ENCODE measurements around the gene UBASH3A. TPM values are rescaled to one million over a fixed set of nuclear protein-coding genes. Genes with fewer than 3 reads are reported as not detected.

The UBASH3A gene
- polyA plus RNA-seq, 1 donor (not counting 4 experiments of a cell fraction or from before 2014, with no cell fraction given) = not detected

DNA sequence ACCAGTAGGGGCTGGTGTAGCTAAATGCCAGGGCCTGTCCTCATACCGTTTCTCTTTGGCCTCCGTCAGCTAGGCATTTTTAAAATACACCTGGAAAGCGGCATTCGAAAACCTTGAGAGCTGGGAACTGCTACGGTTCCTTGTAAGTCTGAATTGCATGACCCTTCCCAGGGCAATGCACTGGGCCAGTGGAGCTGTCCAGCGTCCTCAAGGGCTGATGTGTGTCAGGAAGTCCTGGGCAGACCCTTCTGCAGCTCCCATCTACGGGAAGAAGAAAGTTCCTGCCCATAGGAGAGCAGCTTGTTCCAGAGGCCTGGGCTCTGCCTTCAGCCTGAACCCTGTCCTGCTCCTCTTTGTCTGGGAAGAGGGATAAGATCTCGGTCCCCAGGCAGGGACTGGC is 34.1 kb downstream of the UBASH3A start:
- H3K4me2 ChIP-seq (ENCODE audit: control insufficient read depth, extremely low read depth, insufficient read depth, low read depth, low read length) = no peak overlapping the region
- H3K4me3 ChIP-seq (ENCODE audit: control insufficient read depth in 2 of 3, extremely low read depth in 1 of 3, insufficient read depth in 2 of 3, low read depth in 1 of 3, low read length in 3 of 3) = no peak overlapping the region
- no peak for FAIRE-seq
- H3K9ac ChIP-seq (ENCODE audit: control insufficient read depth, extremely low read depth, insufficient read depth, low read length) = no peak overlapping the region
- no peaks in the 10 kb centered on the region for H3K9me3 ChIP-seq (ENCODE audit: control insufficient read depth, low read depth, low read length)
- peaks cover 4% of the 10 kb centered on the region for H3K4me1 ChIP-seq (ENCODE audit: control insufficient read depth, extremely low read depth, insufficient read depth, low read length)
- dilution Hi-C loops (cut with MboI; ENCODE audit: extremely low pct_ligation_motif_present, low sequenced_read_pairs) = no loop called here
- H3K36me3 ChIP-seq (ENCODE audit: control insufficient read depth in 2 of 2, extremely low read depth in 1 of 2, insufficient read depth in 2 of 2, low read length in 2 of 2) = no peaks in the 10 kb centered on the region
- no peaks in the 10 kb centered on the region for H3K9me1 ChIP-seq (ENCODE audit: control insufficient read depth, extremely low read depth, insufficient read depth, low read length)
- no peak for TF ChIP-seq EZH2 (IDR thresholded peaks at IDR 0.05; ENCODE audit: low read length)
- TF ChIP-seq, protein P1, sequence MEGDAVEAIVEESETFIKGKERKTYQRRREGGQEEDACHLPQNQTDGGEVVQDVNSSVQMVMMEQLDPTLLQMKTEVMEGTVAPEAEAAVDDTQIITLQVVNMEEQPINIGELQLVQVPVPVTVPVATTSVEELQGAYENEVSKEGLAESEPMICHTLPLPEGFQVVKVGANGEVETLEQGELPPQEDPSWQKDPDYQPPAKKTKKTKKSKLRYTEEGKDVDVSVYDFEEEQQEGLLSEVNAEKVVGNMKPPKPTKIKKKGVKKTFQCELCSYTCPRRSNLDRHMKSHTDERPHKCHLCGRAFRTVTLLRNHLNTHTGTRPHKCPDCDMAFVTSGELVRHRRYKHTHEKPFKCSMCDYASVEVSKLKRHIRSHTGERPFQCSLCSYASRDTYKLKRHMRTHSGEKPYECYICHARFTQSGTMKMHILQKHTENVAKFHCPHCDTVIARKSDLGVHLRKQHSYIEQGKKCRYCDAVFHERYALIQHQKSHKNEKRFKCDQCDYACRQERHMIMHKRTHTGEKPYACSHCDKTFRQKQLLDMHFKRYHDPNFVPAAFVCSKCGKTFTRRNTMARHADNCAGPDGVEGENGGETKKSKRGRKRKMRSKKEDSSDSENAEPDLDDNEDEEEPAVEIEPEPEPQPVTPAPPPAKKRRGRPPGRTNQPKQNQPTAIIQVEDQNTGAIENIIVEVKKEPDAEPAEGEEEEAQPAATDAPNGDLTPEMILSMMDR (optimal IDR thresholded peaks at IDR 0.05 in 1 of 3, IDR thresholded peaks at IDR 0.05 in 1 of 3, conservative IDR thresholded peaks at IDR 0.05 in 1 of 3; ENCODE audit: extremely low read depth in 1 of 3, insufficient read depth in 2 of 3, low read length in 3 of 3) = no peak
- H2AFZ ChIP-seq (ENCODE audit: control insufficient read depth, low read length) = no peak overlapping the region
- H4K20me1 ChIP-seq (ENCODE audit: control insufficient read depth, extremely low read depth, insufficient read depth, low read length) = no peaks in the 10 kb centered on the region
- DNase-seq (ENCODE audit: low read depth, low spot score) = no peak
- H3K79me2 ChIP-seq (ENCODE audit: control insufficient read depth, insufficient read depth, low read length) = no peaks in the 10 kb centered on the region
- H3K27me3 ChIP-seq (ENCODE audit: control insufficient read depth, extremely low read depth, insufficient read depth, low read length) = peaks cover 10% of the 10 kb centered on the region
- no peak overlapping the region for H3K27ac ChIP-seq (ENCODE audit: control insufficient read depth, insufficient read depth, low read length)

DNA sequence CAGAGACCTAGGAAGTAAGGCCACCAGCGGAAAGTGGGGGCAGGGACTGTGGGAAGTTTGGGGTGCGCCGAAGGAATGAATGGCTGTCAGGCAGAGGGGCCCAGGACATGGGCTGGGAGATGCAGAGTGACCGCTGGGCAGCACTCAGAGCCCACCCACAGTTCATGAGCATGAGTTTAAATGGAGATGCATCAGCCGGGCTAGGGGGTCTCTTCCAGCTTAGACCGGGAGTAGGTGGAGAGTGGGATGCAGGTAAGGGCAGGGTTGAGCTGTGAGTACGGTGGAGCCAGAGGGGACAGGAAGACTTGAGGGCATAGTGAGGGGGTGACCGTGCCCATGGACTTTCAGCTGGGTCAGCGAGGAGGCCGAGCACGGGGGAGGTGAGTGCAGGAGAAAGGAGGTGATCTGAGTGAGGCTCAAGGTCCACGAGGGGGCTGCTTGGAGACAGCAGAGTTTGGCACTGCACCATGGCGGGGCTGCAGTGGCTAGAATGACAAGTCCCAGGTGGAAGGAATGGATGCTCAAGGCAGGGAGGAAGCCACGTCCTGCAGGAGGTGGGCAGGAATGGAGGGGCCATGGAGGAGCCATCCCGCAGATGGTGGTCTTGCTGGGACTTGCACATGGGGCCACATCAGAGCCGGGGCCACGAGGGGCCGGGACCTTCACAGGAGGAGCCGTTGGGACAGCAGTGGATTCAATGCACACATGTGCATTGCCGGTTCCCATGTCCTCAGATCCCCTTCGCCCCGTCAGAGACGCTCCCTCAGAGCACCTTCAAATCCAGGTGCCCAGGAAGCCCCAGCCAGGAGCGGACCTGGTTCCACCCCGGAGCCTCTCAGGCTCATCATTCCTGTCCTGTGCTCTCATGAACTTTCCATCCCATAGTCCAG is 34.9 kb downstream of the UBASH3A start:
- Histone ChIP-seq H3K9me3 (ENCODE audit: control insufficient read depth, low read depth, low read length) (no peaks in the 10 kb centered on the region), H2AFZ (ENCODE audit: control insufficient read depth, low read length) (no peak overlapping the region), H3K27me3 (ENCODE audit: control insufficient read depth, extremely low read depth, insufficient read depth, low read length) (peaks cover 5% of the 10 kb centered on the region), H3K36me3 (ENCODE audit: control insufficient read depth in 2 of 2, extremely low read depth in 1 of 2, insufficient read depth in 2 of 2, low read length in 2 of 2) (no peaks in the 10 kb centered on the region), H3K4me2 (ENCODE audit: control insufficient read depth, extremely low read depth, insufficient read depth, low read depth, low read length) (no peak overlapping the region), H4K20me1 (ENCODE audit: control insufficient read depth, extremely low read depth, insufficient read depth, low read length) (no peaks in the 10 kb centered on the region), H3K4me1 (ENCODE audit: control insufficient read depth, extremely low read depth, insufficient read depth, low read length) (peaks cover 4% of the 10 kb centered on the region), H3K9me1 (ENCODE audit: control insufficient read depth, extremely low read depth, insufficient read depth, low read length) (no peaks in the 10 kb centered on the region), H3K27ac (ENCODE audit: control insufficient read depth, insufficient read depth, low read length) (no peak overlapping the region), H3K9ac (ENCODE audit: control insufficient read depth, extremely low read depth, insufficient read depth, low read length) (no peak overlapping the region), H3K4me3 (ENCODE audit: control insufficient read depth in 2 of 3, extremely low read depth in 1 of 3, insufficient read depth in 2 of 3, low read depth in 1 of 3, low read length in 3 of 3) (no peak overlapping the region), H3K79me2 (ENCODE audit: control insufficient read depth, insufficient read depth, low read length) (no peaks in the 10 kb centered on the region)
- TF ChIP-seq EZH2 (IDR thresholded peaks at IDR 0.05; ENCODE audit: low read length) = no peak
- TF ChIP-seq, protein P1 (optimal IDR thresholded peaks at IDR 0.05 in 1 of 3, IDR thresholded peaks at IDR 0.05 in 1 of 3, conservative IDR thresholded peaks at IDR 0.05 in 1 of 3; ENCODE audit: extremely low read depth in 1 of 3, insufficient read depth in 2 of 3, low read length in 3 of 3) = no peak
- dilution Hi-C loops (cut with MboI; ENCODE audit: extremely low pct_ligation_motif_present, low sequenced_read_pairs) = no loop called here
- DNase-seq (ENCODE audit: low read depth, low spot score) (no peak), FAIRE-seq (no peak)
